HCT116 (cell line): Measurements from ENCODE around the gene SBK2. TPM values are rescaled to one million over a fixed set of nuclear protein-coding genes. Genes with fewer than 3 reads are reported as not detected.

ENCODE experiments used
- ATAC-seq: fragments of 200-7000 bp; cut with Tn5 transposase; 2 replicates; pipeline ENCODE4 v1.9.1; 2020; ENCODE audit warnings: mild to moderate bottlenecking, moderate library complexity
- BruUV-seq: library from RNA; stranded (reverse); fragments of 400-500 nt; replicated peaks from 2 replicates; lab custom pipeline; 2021; lab: Mats Ljungman, UMichigan
- CTCF ChIA-PET: fragments of 300-600 bp; sonication (Branson Sonifier 250); formaldehyde crosslinking; loops from one replicate; lab custom pipeline; 2021; ENCODE audit warnings: antibody characterized with exemption; lab: Charles Lee
- POLR2A ChIA-PET: fragments of 300-600, 350-600 bp; sonication (Branson Sonifier 250); formaldehyde crosslinking; loops from one replicate; lab custom pipeline; 2021; ENCODE audit warnings: antibody characterized with exemption; lab: Charles Lee
- RAD21 ChIA-PET, 2 experiments: fragments of 300-600 bp; sonication (Branson Sonifier 250); formaldehyde crosslinking; loops; one replicate each; lab custom pipeline; 2023; ENCODE audit warnings: low total read pairs in 2 of 2; ENCODE audit not compliant: uncharacterized antibody in 2 of 2, unreplicated experiment in 2 of 2, low non-redundant PET in 1 of 2; lab: Charles Lee
- DNase-seq: peaks from one replicate; pipeline ENCODE4 v3.0.0-alpha.2; 2010; ENCODE audit warnings: low read depth, low spot score
- H2AFZ ChIP-seq: fragments of 200-600 bp; shearing (Covaris generic), sonication (generic); 2 replicates; pipeline ENCODE4 v1.6.1; 2017; ENCODE audit warnings: low read depth, mixed run types, mixed read lengths, antibody characterized with exemption, low read length; ENCODE audit not compliant: poor library complexity, severe bottlenecking
- H3K27ac ChIP-seq: 2 replicates; pipeline ENCODE4 v1.5.1; 2012; ENCODE audit warnings: low read depth, low read length
- H3K27me3 ChIP-seq: fragments of 200-600 bp; sonication (generic); 2 replicates; pipeline ENCODE4 v1.6.1; 2016; ENCODE audit warnings: mixed run types, low read length, mixed read lengths; ENCODE audit not compliant: insufficient read depth
- H3K36me3 ChIP-seq, 2 experiments: fragments of 200-500 bp in 1 of 2; fragments of 200-600 bp in 1 of 2; sonication (Bioruptor generic) in 1 of 2; sonication (generic) in 1 of 2; 2 replicates each; pipeline versions ENCODE4 v1.5.1 to v1.6.1; 2014 to 2016; ENCODE audit warnings: low read length in 2 of 2, inconsistent platforms in 1 of 2, mixed read lengths in 1 of 2, mixed run types in 1 of 2; ENCODE audit not compliant: insufficient read depth in 2 of 2, control insufficient read depth in 1 of 2
- H3K4me1 ChIP-seq, 2 experiments: fragments of 200-600 bp in 1 of 2; sonication (generic) in 1 of 2; 2 replicates each; pipeline versions ENCODE4 v1.5.1 to v1.6.1; 2012 to 2017; ENCODE audit warnings: low read length in 2 of 2, inconsistent platforms in 1 of 2, mild to moderate bottlenecking in 1 of 2, mixed read lengths in 1 of 2, mixed run types in 1 of 2, moderate library complexity in 1 of 2; ENCODE audit not compliant: insufficient read depth in 2 of 2, control insufficient read depth in 1 of 2
- H3K4me2 ChIP-seq: fragments of 200-600 bp; sonication (generic); 2 replicates; pipeline ENCODE4 v1.6.1; 2017; ENCODE audit warnings: mixed run types, low read length, mixed read lengths
- H3K4me3 ChIP-seq, 2 experiments: fragments of 200-600 bp in 1 of 2; sonication (generic) in 1 of 2; replicated peaks in 1 of 2; 2 replicates each; pipeline ENCODE4 v1.5.1; 2011 to 2016; ENCODE audit warnings: low read length in 2 of 2, control low read depth in 1 of 2, low read depth in 1 of 2, mild to moderate bottlenecking in 1 of 2, mixed read lengths in 1 of 2, mixed run types in 1 of 2
- H3K79me2 ChIP-seq: fragments of 200-600 bp; sonication (generic); 2 replicates; pipeline ENCODE4 v1.6.1; 2017; ENCODE audit warnings: mild to moderate bottlenecking, mixed run types, low read length, moderate library complexity, mixed read lengths; ENCODE audit not compliant: insufficient read depth
- H3K9ac ChIP-seq: fragments of 200-600 bp; sonication (generic); 2 replicates; pipeline ENCODE4 v1.6.1; 2016; ENCODE audit warnings: low read length, mixed read lengths
- H3K9me2 ChIP-seq: fragments of 200-600 bp; sonication (generic), shearing (Covaris generic); 2 replicates; pipeline ENCODE4 v1.6.1; 2017; ENCODE audit warnings: mixed run types, mild to moderate bottlenecking, moderate library complexity; ENCODE audit not compliant: insufficient read depth
- H3K9me3 ChIP-seq, 2 experiments: fragments of 200-500 bp in 1 of 2; fragments of 200-600 bp in 1 of 2; sonication (Bioruptor generic) in 1 of 2; sonication (generic) in 1 of 2; 2 replicates each; pipeline ENCODE4 v1.6.1; 2014 to 2017; ENCODE audit warnings: low read length in 2 of 2, mixed read lengths in 2 of 2, inconsistent platforms in 1 of 2, low read depth in 1 of 2, mild to moderate bottlenecking in 1 of 2, mixed run types in 1 of 2, moderate library complexity in 1 of 2; ENCODE audit not compliant: control insufficient read depth in 1 of 2, insufficient read depth in 1 of 2
- H4K20me1 ChIP-seq: fragments of 200-600 bp; sonication (generic), shearing (Covaris generic); 2 replicates; pipeline ENCODE4 v1.6.1; 2017; ENCODE audit warnings: mixed run types, mild to moderate bottlenecking, moderate library complexity; ENCODE audit not compliant: insufficient read depth
- CBX3 ChIP-seq: IDR thresholded peaks from 2 replicates; pipeline ENCODE4 v1.6.1; 2012; ENCODE audit warnings: low read depth
- ELF1 ChIP-seq: IDR thresholded peaks from 2 replicates; pipeline ENCODE4 v1.6.1; 2012; ENCODE audit warnings: low read depth, borderline replicate concordance
- EZH2 ChIP-seq: fragments of 200-600 bp; sonication (generic); IDR thresholded peaks from 2 replicates; pipeline ENCODE4 v1.6.1; 2017; ENCODE audit warnings: antibody characterized with exemption, mixed run types
- EZH2phosphoT487 ChIP-seq: fragments of 200-600 bp; IDR thresholded peaks from 2 replicates; pipeline ENCODE4 v1.6.1; 2018; ENCODE audit warnings: antibody characterized with exemption, borderline replicate concordance
- FOSL1 ChIP-seq: IDR thresholded peaks from 2 replicates; pipeline ENCODE4 v1.6.1; 2012; ENCODE audit warnings: low read depth
- JUND ChIP-seq: IDR thresholded peaks from 2 replicates; pipeline ENCODE4 v1.6.1; 2012
- POLR2A ChIP-seq: IDR thresholded peaks from 2 replicates; pipeline ENCODE4 v1.7.0; 2011; ENCODE audit warnings: borderline replicate concordance; ENCODE audit not compliant: insufficient read depth, insufficient read length; ENCODE audit errors: extremely low read depth
- POLR2AphosphoS5 ChIP-seq: IDR thresholded peaks from 2 replicates; pipeline ENCODE4 v1.6.1; 2011; ENCODE audit warnings: mild to moderate bottlenecking, low read depth, low read length, moderate library complexity
- RAD21 ChIP-seq: IDR thresholded peaks from 2 replicates; pipeline ENCODE4 v1.6.1; 2012; ENCODE audit warnings: low read depth, mild to moderate bottlenecking
- SIN3A ChIP-seq: IDR thresholded peaks from 2 replicates; pipeline ENCODE4 v1.6.1; 2012; ENCODE audit warnings: low read depth
- SP1 ChIP-seq: IDR thresholded peaks from 2 replicates; pipeline ENCODE4 v1.6.1; 2012; ENCODE audit warnings: low read depth
- SRF ChIP-seq: IDR thresholded peaks from 2 replicates; pipeline ENCODE4 v1.6.1; 2012; ENCODE audit warnings: low read depth
- YY1 ChIP-seq: IDR thresholded peaks from 2 replicates; pipeline ENCODE4 v1.6.1; 2011; ENCODE audit warnings: low read length, low read depth, moderate library complexity, mild to moderate bottlenecking; ENCODE audit not compliant: insufficient replicate concordance; ENCODE audit errors: extremely low read depth
- ZFX ChIP-seq: fragments of 450-650 bp; IDR thresholded peaks from 2 replicates; pipeline ENCODE4 v1.6.1; 2017
- ZNF274 ChIP-seq: fragments of 200-500 bp; sonication (Bioruptor generic); IDR thresholded peaks from 2 replicates; pipeline ENCODE4 v1.6.1; 2014; ENCODE audit warnings: mild to moderate bottlenecking, low read depth, low read length, inconsistent platforms
- intact Hi-C: fragments of 100-400 bp; cut with micrococcal nuclease; formaldehyde crosslinking; loops from 2 replicates; pipeline ENCODE4 v1.10.0; 2022
- total RNA-seq: library from RNA; stranded (reverse); gene quantifications from one replicate; pipeline ENCODE4 v1.2.1, GENCODE V29; 2021; ENCODE audit not compliant: unreplicated experiment
- TF ChIP-seq, protein P1 (sequence below): IDR thresholded peaks from 2 replicates; pipeline ENCODE4 v1.6.1; 2011; ENCODE audit warnings: mild to moderate bottlenecking, low read length, moderate library complexity; ENCODE audit not compliant: insufficient replicate concordance; ENCODE audit errors: extremely low read depth
- TF ChIP-seq, protein P2 (sequence below): IDR thresholded peaks from 2 replicates; pipeline ENCODE4 v1.6.1; 2012
- TF ChIP-seq, protein P3 (sequence below), 3 experiments: fragments of 200-600 bp in 1 of 3; sonication (generic) in 1 of 3; IDR thresholded peaks in 2 of 3; conservative IDR thresholded peaks in 1 of 3; 2 replicates each; pipeline ENCODE4 v1.5.1; 2012 to 2017; ENCODE audit warnings: low read depth in 2 of 3, low read length in 2 of 3, antibody characterized with exemption in 1 of 3, borderline replicate concordance in 1 of 3, control low read depth in 1 of 3, mild to moderate bottlenecking in 1 of 3, mixed read lengths in 1 of 3, mixed run types in 1 of 3, moderate library complexity in 1 of 3; ENCODE audit not compliant: insufficient read depth in 1 of 3
- TF ChIP-seq, protein P4 (sequence below): IDR thresholded peaks from 2 replicates; pipeline ENCODE4 v1.6.1; 2012
- TF ChIP-seq, protein P5 (sequence below): IDR thresholded peaks from 2 replicates; pipeline ENCODE4 v1.6.1; 2012; ENCODE audit warnings: low read depth

Gene SBK2
- total RNA-seq, 1 experiment from 2014 or later, result 0.30 TPM

DNA sequence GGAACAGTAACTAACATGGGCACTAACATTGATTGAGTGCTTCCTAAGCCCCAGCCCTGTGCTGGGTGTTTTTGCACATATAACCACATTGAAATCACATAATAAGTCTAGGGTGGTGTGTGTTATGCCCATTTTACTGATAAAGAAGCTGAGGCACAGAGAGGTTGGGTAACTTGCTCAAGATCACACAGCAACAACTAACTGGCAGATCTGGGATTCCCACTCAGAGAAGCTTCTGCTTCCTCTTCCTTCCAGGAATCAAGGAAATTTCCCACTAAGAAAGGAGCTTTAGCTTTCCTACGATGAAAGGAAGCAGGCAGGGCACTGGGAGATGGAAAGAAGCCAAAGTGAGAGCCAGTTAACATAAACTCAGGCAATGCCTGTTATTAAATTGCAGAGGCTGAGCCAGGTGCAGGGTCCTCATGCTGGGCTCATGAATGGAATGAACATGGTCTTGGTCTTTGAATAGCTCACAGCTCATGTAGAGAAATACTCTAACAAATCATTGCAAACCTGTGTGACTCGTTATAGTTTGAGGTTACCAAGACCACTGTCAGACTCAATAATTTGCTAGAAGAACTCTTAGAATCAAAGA is 38.6 kb downstream of the SBK2 start:
- Histone ChIP-seq H2AFZ (no peak overlapping the region), H3K27ac (no peak overlapping the region), H3K9ac (no peak overlapping the region), H3K79me2 (no peaks in the 10 kb centered on the region), H3K4me3 (no peak overlapping the region), H3K4me2 (no peak overlapping the region), H3K9me3 (no peaks in the 10 kb centered on the region), H3K27me3 (no peaks in the 10 kb centered on the region), H3K9me2 (no peaks in the 10 kb centered on the region), H3K4me1 (peaks cover 0 to 8% of the 10 kb centered on the region in 2 experiments; a peak in 1 of 4 replicates), H3K36me3 (no peaks in the 10 kb centered on the region), H4K20me1 (no peaks in the 10 kb centered on the region)
- ChIA-PET POLR2A (no interaction called here), RAD21 (no interaction called here), CTCF (no interaction called here)
- intact Hi-C loops, result no loop called here
- no peak for DNase-seq
- TF ChIP-seq ZNF274, result no peak
- TF ChIP-seq, protein P1, sequence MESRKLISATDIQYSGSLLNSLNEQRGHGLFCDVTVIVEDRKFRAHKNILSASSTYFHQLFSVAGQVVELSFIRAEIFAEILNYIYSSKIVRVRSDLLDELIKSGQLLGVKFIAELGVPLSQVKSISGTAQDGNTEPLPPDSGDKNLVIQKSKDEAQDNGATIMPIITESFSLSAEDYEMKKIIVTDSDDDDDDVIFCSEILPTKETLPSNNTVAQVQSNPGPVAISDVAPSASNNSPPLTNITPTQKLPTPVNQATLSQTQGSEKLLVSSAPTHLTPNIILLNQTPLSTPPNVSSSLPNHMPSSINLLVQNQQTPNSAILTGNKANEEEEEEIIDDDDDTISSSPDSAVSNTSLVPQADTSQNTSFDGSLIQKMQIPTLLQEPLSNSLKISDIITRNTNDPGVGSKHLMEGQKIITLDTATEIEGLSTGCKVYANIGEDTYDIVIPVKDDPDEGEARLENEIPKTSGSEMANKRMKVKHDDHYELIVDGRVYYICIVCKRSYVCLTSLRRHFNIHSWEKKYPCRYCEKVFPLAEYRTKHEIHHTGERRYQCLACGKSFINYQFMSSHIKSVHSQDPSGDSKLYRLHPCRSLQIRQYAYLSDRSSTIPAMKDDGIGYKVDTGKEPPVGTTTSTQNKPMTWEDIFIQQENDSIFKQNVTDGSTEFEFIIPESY, result no peak
- no peak for TF ChIP-seq CBX3
- TF ChIP-seq SIN3A, result no peak
- no peak for TF ChIP-seq ZFX
- TF ChIP-seq FOSL1, result no peak
- TF ChIP-seq, protein P2, sequence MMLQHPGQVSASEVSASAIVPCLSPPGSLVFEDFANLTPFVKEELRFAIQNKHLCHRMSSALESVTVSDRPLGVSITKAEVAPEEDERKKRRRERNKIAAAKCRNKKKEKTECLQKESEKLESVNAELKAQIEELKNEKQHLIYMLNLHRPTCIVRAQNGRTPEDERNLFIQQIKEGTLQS, result no peak
- TF ChIP-seq, protein P3, sequence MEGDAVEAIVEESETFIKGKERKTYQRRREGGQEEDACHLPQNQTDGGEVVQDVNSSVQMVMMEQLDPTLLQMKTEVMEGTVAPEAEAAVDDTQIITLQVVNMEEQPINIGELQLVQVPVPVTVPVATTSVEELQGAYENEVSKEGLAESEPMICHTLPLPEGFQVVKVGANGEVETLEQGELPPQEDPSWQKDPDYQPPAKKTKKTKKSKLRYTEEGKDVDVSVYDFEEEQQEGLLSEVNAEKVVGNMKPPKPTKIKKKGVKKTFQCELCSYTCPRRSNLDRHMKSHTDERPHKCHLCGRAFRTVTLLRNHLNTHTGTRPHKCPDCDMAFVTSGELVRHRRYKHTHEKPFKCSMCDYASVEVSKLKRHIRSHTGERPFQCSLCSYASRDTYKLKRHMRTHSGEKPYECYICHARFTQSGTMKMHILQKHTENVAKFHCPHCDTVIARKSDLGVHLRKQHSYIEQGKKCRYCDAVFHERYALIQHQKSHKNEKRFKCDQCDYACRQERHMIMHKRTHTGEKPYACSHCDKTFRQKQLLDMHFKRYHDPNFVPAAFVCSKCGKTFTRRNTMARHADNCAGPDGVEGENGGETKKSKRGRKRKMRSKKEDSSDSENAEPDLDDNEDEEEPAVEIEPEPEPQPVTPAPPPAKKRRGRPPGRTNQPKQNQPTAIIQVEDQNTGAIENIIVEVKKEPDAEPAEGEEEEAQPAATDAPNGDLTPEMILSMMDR (IDR thresholded peaks at IDR 0.05 in 2 of 3, conservative IDR thresholded peaks at IDR 0.05 in 1 of 3; ENCODE audit: borderline replicate concordance in 1 of 3, insufficient read depth in 1 of 3, low read depth in 2 of 3, low read length in 2 of 3), result no peak
- no peak for TF ChIP-seq RAD21
- TF ChIP-seq SRF, result no peak
- no peak for TF ChIP-seq POLR2A
- no peak for TF ChIP-seq POLR2AphosphoS5
- no peak for TF ChIP-seq JUND
- TF ChIP-seq ELF1, result no peak
- TF ChIP-seq EZH2, result no peak
- no peak for TF ChIP-seq YY1
- TF ChIP-seq, protein P4, sequence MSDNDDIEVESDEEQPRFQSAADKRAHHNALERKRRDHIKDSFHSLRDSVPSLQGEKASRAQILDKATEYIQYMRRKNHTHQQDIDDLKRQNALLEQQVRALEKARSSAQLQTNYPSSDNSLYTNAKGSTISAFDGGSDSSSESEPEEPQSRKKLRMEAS, result no peak
- TF ChIP-seq, protein P5, sequence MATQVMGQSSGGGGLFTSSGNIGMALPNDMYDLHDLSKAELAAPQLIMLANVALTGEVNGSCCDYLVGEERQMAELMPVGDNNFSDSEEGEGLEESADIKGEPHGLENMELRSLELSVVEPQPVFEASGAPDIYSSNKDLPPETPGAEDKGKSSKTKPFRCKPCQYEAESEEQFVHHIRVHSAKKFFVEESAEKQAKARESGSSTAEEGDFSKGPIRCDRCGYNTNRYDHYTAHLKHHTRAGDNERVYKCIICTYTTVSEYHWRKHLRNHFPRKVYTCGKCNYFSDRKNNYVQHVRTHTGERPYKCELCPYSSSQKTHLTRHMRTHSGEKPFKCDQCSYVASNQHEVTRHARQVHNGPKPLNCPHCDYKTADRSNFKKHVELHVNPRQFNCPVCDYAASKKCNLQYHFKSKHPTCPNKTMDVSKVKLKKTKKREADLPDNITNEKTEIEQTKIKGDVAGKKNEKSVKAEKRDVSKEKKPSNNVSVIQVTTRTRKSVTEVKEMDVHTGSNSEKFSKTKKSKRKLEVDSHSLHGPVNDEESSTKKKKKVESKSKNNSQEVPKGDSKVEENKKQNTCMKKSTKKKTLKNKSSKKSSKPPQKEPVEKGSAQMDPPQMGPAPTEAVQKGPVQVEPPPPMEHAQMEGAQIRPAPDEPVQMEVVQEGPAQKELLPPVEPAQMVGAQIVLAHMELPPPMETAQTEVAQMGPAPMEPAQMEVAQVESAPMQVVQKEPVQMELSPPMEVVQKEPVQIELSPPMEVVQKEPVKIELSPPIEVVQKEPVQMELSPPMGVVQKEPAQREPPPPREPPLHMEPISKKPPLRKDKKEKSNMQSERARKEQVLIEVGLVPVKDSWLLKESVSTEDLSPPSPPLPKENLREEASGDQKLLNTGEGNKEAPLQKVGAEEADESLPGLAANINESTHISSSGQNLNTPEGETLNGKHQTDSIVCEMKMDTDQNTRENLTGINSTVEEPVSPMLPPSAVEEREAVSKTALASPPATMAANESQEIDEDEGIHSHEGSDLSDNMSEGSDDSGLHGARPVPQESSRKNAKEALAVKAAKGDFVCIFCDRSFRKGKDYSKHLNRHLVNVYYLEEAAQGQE, result no peak
- TF ChIP-seq EZH2phosphoT487, result no peak
- TF ChIP-seq SP1, result no peak
- BruUV-seq, result no TSS peak
- no peak for ATAC-seq
